K562 (cell line): ENCODE data around the gene ERLIN1. TPM values are rescaled to one million over a fixed set of nuclear protein-coding genes. Genes with fewer than 3 reads are reported as not detected.

Experiments used
- ATAC-seq: fragments of 200-7000 bp; cut with Tn5 transposase; 3 replicates; pipeline ENCODE4 v1.9.1; 2020; ENCODE audit warnings: moderate library complexity
- BruUV-seq: library from RNA; stranded (reverse); fragments of 400-500 nt; replicated peaks from 2 replicates; lab custom pipeline; 2021; lab: Mats Ljungman, UMichigan
- CTCF ChIA-PET: fragments of 300-600 bp; formaldehyde crosslinking; extraction: SDS; loops from one replicate; lab custom pipeline; 2021; ENCODE audit warnings: low intra/inter-chr PET ratio; lab: Yijun Ruan, JAX
- POLR2A ChIA-PET: fragments of 300-600, 350-650 bp; sonication (Branson Sonifier 250); formaldehyde crosslinking; extraction: SDS; loops from one replicate; lab custom pipeline; 2021; ENCODE audit warnings: antibody characterized with exemption, inconsistent platforms; lab: Yijun Ruan, JAX
- DNase-seq, 4 experiments: peaks; one replicate each; pipeline versions ENCODE4 v3.0.0 to v3.0.0-alpha.2; 2011 to 2018; ENCODE audit warnings: low spot score in 3 of 4, mixed read lengths in 3 of 4; ENCODE audit errors: extremely low read depth in 1 of 4
- FAIRE-seq: peaks from 2 replicates; lab custom pipeline; 2011; peaks lifted over from hg19 to GRCh38; lab: Jason Lieb, UNC
- H2AFZ ChIP-seq: 2 replicates; pipeline ENCODE4 v1.6.0; 2011; ENCODE audit warnings: low read depth, low read length, control low read depth, inconsistent platforms
- H3K27ac ChIP-seq: fragments of 200-600 bp; 3 replicates; pipeline ENCODE4 v1.8.0; 2011; ENCODE audit warnings: low read depth, mild to moderate bottlenecking, control low read depth, inconsistent platforms, low read length, moderate library complexity, mixed read lengths; ENCODE audit errors: extremely low read depth
- H3K27me3 ChIP-seq, 2 experiments: fragments of 300-600 bp in 1 of 2; 2 replicates in 1 of 2; 3 replicates in 1 of 2; pipeline versions ENCODE4 v1.6.0 to v1.8.0; 2011; ENCODE audit warnings: inconsistent platforms in 2 of 2, low read length in 2 of 2, mild to moderate bottlenecking in 1 of 2, mixed read lengths in 1 of 2, moderate library complexity in 1 of 2; ENCODE audit not compliant: control insufficient read depth in 2 of 2, insufficient read depth in 2 of 2
- H3K36me3 ChIP-seq: fragments of 300-600 bp; 3 replicates; pipeline ENCODE4 v1.8.0; 2011; ENCODE audit warnings: mild to moderate bottlenecking, low read length, inconsistent platforms; ENCODE audit not compliant: control insufficient read depth, insufficient read depth
- H3K4me1 ChIP-seq, 2 experiments: fragments of 200-600 bp in 1 of 2; replicated peaks in 1 of 2; 2 replicates in 1 of 2; 3 replicates in 1 of 2; pipeline versions ENCODE4 v1.5.1 to v1.8.0; 2011; ENCODE audit warnings: inconsistent platforms in 2 of 2, low read length in 2 of 2, mild to moderate bottlenecking in 1 of 2, mixed read lengths in 1 of 2, moderate library complexity in 1 of 2; ENCODE audit not compliant: control insufficient read depth in 2 of 2, insufficient read depth in 2 of 2
- H3K4me2 ChIP-seq: 2 replicates; pipeline ENCODE4 v1.6.1; 2011; ENCODE audit warnings: low read length, control low read depth, inconsistent platforms, mixed read lengths; ENCODE audit not compliant: insufficient read depth
- H3K4me3 ChIP-seq: fragments of 200-600 bp; sonication (generic), shearing (Covaris generic); 2 replicates; pipeline ENCODE4 v1.5.1; 2016; ENCODE audit warnings: control low read depth, inconsistent platforms
- H3K79me2 ChIP-seq: fragments of 200-600 bp; 3 replicates; pipeline ENCODE4 v1.8.0; 2011; ENCODE audit warnings: low read length, inconsistent platforms; ENCODE audit not compliant: control insufficient read depth, insufficient read depth
- H3K9ac ChIP-seq, 2 experiments: 2 replicates each; pipeline versions ENCODE4 v1.6.0 to v1.6.1; 2011; ENCODE audit warnings: low read depth in 2 of 2, low read length in 2 of 2, control low read depth in 1 of 2, inconsistent platforms in 1 of 2, mild to moderate bottlenecking in 1 of 2, mixed read lengths in 1 of 2; ENCODE audit not compliant: insufficient read depth in 1 of 2
- H3K9me1 ChIP-seq: one replicate; pipeline ENCODE4 v1.6.0; 2011; ENCODE audit warnings: inconsistent platforms, mild to moderate bottlenecking, low read length, moderate library complexity; ENCODE audit not compliant: control insufficient read depth, insufficient read depth
- H3K9me3 ChIP-seq: replicated peaks from 2 replicates; pipeline ENCODE4 v1.5.1; 2011; ENCODE audit warnings: low read depth, low read length, inconsistent platforms; ENCODE audit not compliant: control insufficient read depth, insufficient read depth
- H4K20me1 ChIP-seq: replicated peaks from 2 replicates; pipeline ENCODE4 v1.6.1; 2011; ENCODE audit warnings: low read length, inconsistent platforms, mixed read lengths; ENCODE audit not compliant: control insufficient read depth, insufficient read depth
- CBX3 ChIP-seq, 2 experiments: IDR thresholded peaks; 1 replicate in 1 of 2; 2 replicates in 1 of 2; pipeline ENCODE4 v1.6.1; 2012; ENCODE audit warnings: inconsistent platforms in 2 of 2, low read length in 2 of 2, borderline replicate concordance in 1 of 2, control low read depth in 1 of 2
- HMGN3 ChIP-seq: IDR thresholded peaks from 2 replicates; pipeline ENCODE4 v1.6.1; 2011; ENCODE audit warnings: borderline replicate concordance, low read depth, mild to moderate bottlenecking, mixed read lengths, low read length; ENCODE audit not compliant: insufficient read length; ENCODE audit errors: extremely low read depth
- KAT8 ChIP-seq: fragments of 450-650 bp; IDR thresholded peaks from 2 replicates; pipeline ENCODE4 v1.6.1; 2016; ENCODE audit warnings: low read depth, mild to moderate bottlenecking
- KDM4B ChIP-seq, 2 experiments: fragments of 450-650 bp in 1 of 2; sonication (generic) in 1 of 2; IDR thresholded peaks; 2 replicates each; pipeline ENCODE4 v1.6.1; 2016 to 2017; ENCODE audit warnings: borderline replicate concordance in 2 of 2, antibody characterized with exemption in 1 of 2, low read depth in 1 of 2, mild to moderate bottlenecking in 1 of 2
- ZC3H4 ChIP-seq: sonication (generic); formaldehyde crosslinking; IDR thresholded peaks from 2 replicates; pipeline ENCODE4 v1.9.0; 2021; ENCODE audit warnings: missing genetic modification reagents, borderline replicate concordance
- ZNF347 ChIP-seq: fragments of 450-650 bp; formaldehyde crosslinking; IDR thresholded peaks from 2 replicates; pipeline ENCODE4 v1.4.0; 2020; ENCODE audit warnings: low read depth, mild to moderate bottlenecking, moderate library complexity
- ZNF699 ChIP-seq: fragments of 250-450 bp; sonication (Bioruptor Pico); IDR thresholded peaks from 2 replicates; pipeline ENCODE4 v1.8.0; 2021; ENCODE audit warnings: mild to moderate bottlenecking, moderate library complexity; ENCODE audit not compliant: insufficient replicate concordance
- in situ Hi-C: fragments of 300-500 bp; cut with MboI; formaldehyde crosslinking; loops from 4 replicates; pipeline ENCODE4 v1.15.0; 2018; ENCODE audit warnings: inconsistent platforms, mixed read lengths
- intact Hi-C: fragments of 100-400 bp; cut with micrococcal nuclease; formaldehyde crosslinking; loops from 2 replicates; pipeline ENCODE4 v1.14.2; 2022
- polyA plus RNA-seq, 8 experiments: library from polyadenylated mRNA; depleted of rRNA in 4 of 8; stranded (reverse) in 5 of 8; unstranded in 3 of 8; fragments of >200 nt; fragmentation: Nextera tagmentation in 2 of 8; fragmentation: Illumina TruSeq in 1 of 8; extraction: Ambion mirVana in 2 of 8; extraction: Trizol in 1 of 8; gene quantifications; 2 replicates each; pipeline versions ENCODE4 v1.2.1 to v1.2.3, GENCODE V29; 2011 to 2014; ENCODE audit warnings: inconsistent platforms in 1 of 8, missing spikeins in 1 of 8
- total RNA-seq, 7 experiments: library from RNA; depleted of rRNA in 6 of 7; stranded (reverse); fragments of >200 nt in 6 of 7; fragmentation: Illumina TruSeq in 2 of 7; extraction: Trizol in 2 of 7; gene quantifications; 2 replicates each; pipeline versions ENCODE4 v1.2.1 to v1.2.3, GENCODE V29; 2011 to 2021; ENCODE audit warnings: low replicate concordance in 1 of 7
- TF ChIP-seq, protein P1 (sequence below): fragments of 250-450 bp; sonication (Bioruptor Pico); IDR thresholded peaks from 2 replicates; pipeline ENCODE4 v1.4.0; 2020

The ERLIN1 gene
- total and polyA plus RNA-seq, 9 of the 15 experiments (the other 6 are each of a cell fraction or from before 2014, with no cell fraction given), result 9.8 to 26.8 (median 15.5) TPM

- DNase-seq, result no peak
- no peaks in the 10 kb centered on the region for H3K9me3 ChIP-seq
- BruUV-seq, result no TSS peak
- H3K9ac ChIP-seq, result no peak overlapping the region
- no peak for ATAC-seq
- TF ChIP-seq, protein P1, sequence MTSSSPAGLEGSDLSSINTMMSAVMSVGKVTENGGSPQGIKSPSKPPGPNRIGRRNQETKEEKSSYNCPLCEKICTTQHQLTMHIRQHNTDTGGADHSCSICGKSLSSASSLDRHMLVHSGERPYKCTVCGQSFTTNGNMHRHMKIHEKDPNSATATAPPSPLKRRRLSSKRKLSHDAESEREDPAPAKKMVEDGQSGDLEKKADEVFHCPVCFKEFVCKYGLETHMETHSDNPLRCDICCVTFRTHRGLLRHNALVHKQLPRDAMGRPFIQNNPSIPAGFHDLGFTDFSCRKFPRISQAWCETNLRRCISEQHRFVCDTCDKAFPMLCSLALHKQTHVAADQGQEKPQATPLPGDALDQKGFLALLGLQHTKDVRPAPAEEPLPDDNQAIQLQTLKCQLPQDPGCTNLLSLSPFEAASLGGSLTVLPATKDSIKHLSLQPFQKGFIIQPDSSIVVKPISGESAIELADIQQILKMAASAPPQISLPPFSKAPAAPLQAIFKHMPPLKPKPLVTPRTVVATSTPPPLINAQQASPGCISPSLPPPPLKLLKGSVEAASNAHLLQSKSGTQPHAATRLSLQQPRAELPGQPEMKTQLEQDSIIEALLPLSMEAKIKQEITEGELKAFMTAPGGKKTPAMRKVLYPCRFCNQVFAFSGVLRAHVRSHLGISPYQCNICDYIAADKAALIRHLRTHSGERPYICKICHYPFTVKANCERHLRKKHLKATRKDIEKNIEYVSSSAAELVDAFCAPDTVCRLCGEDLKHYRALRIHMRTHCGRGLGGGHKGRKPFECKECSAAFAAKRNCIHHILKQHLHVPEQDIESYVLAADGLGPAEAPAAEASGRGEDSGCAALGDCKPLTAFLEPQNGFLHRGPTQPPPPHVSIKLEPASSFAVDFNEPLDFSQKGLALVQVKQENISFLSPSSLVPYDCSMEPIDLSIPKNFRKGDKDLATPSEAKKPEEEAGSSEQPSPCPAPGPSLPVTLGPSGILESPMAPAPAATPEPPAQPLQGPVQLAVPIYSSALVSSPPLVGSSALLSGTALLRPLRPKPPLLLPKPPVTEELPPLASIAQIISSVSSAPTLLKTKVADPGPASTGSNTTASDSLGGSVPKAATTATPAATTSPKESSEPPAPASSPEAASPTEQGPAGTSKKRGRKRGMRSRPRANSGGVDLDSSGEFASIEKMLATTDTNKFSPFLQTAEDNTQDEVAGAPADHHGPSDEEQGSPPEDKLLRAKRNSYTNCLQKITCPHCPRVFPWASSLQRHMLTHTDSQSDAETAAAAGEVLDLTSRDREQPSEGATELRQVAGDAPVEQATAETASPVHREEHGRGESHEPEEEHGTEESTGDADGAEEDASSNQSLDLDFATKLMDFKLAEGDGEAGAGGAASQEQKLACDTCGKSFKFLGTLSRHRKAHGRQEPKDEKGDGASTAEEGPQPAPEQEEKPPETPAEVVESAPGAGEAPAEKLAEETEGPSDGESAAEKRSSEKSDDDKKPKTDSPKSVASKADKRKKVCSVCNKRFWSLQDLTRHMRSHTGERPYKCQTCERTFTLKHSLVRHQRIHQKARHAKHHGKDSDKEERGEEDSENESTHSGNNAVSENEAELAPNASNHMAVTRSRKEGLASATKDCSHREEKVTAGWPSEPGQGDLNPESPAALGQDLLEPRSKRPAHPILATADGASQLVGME, result no peak
- no peak for TF ChIP-seq HMGN3
- TF ChIP-seq ZC3H4 (CRISPR knock-in tag), result no peak
- no peak for TF ChIP-seq KAT8
- TF ChIP-seq KDM4B (IDR thresholded peaks at IDR 0.05; ENCODE audit: borderline replicate concordance in 2 of 2, low read depth in 1 of 2), result no peak
- no peak for TF ChIP-seq ZNF699 (CRISPR knock-in tag)
- no peak for TF ChIP-seq ZNF347 (CRISPR knock-in tag)
- TF ChIP-seq CBX3 (IDR thresholded peaks at IDR 0.05; ENCODE audit: borderline replicate concordance in 1 of 2, low read length in 2 of 2), result no peak
- H3K36me3 ChIP-seq, result no peaks in the 10 kb centered on the region
- intact Hi-C loops, result no loop called here
- H4K20me1 ChIP-seq, result no peaks in the 10 kb centered on the region
- no peak overlapping the region for H3K27ac ChIP-seq
- H3K4me3 ChIP-seq, result no peak overlapping the region
- no peak for FAIRE-seq
- no peak overlapping the region for H2AFZ ChIP-seq
- H3K4me1 ChIP-seq, result no peaks in the 10 kb centered on the region
- in situ Hi-C loops, result no loop called here
- H3K79me2 ChIP-seq, result no peaks in the 10 kb centered on the region
- ChIA-PET CTCF (no interaction called here), POLR2A (interaction anchor here (1.0 kb wide), 1 partner anchor 11 kb away, joined by 3 read pairs; no protein-coding TSS in a partner anchor)
- no peak overlapping the region for H3K4me2 ChIP-seq
- H3K27me3 ChIP-seq, result peaks cover 0 to 11% of the 10 kb centered on the region in 2 experiments; a peak in 3 of 5 replicates
- H3K9me1 ChIP-seq, result no peaks in the 10 kb centered on the region
Measured at GRCh38 chr10:100135486-100135885, 50.3 kb downstream of the ERLIN1 start.
